Fibroblast of villous mesenchyme (primary cell): ENCODE measurements around the gene PHEX. TPM values are rescaled to one million over a fixed set of nuclear protein-coding genes. Genes with fewer than 3 reads are reported as not detected.

Experiments
- DNase-seq: peaks from one replicate; pipeline ENCODE4 v3.0.0-alpha.2; 2010; ENCODE audit warnings: low read depth
- H3K4me3 ChIP-seq: 2 replicates; pipeline ENCODE4 v1.5.1; 2011; ENCODE audit warnings: low read depth, mild to moderate bottlenecking, low read length
- CTCF ChIP-seq: IDR thresholded peaks from 2 replicates; pipeline ENCODE4 v1.5.1; 2012; ENCODE audit warnings: low read depth, mild to moderate bottlenecking, low read length; ENCODE audit not compliant: insufficient read depth
- total RNA-seq: library from RNA; depleted of rRNA; stranded (reverse); fragments of >200 nt; gene quantifications from 2 replicates; pipeline ENCODE4 v1.2.3, GENCODE V29; 2012

PHEX gene
- total RNA-seq = 0.43 and 0.97 TPM in 2 replicates

- no peak for TF ChIP-seq CTCF
- no peak for DNase-seq
- H3K4me3 ChIP-seq = no peak within 1 kb of the TSS
Measured at GRCh38 chrX:22032084-22032483, at the start of gene PHEX. Gene PHEX, plus strand, starts transcription at chrX:22032325. Its CDS starts 681 bp downstream, at chrX:22033006.

GRCh38 chrX:21985332-21985777 lies 46.8 kb upstream of the PHEX start:
- DNase-seq = peak; percentile 78

GRCh38 chrX:21986596-21986995 lies 45.5 kb upstream of the PHEX start:
- TF ChIP-seq CTCF = no peak
- no peak overlapping the region for H3K4me3 ChIP-seq
- no peak for DNase-seq

More at GRCh38 chrX:21985332-21985777, 46.8 kb upstream of the PHEX start:
- peak; percentile 92 for TF ChIP-seq CTCF
- H3K4me3 ChIP-seq = no peak overlapping the region

GRCh38 chrX:21989384-21989783 lies 42.7 kb upstream of the PHEX start:
- H3K4me3 ChIP-seq = no peak overlapping the region
- TF ChIP-seq CTCF = no peak
- DNase-seq = no peak

- no peak for DNase-seq
- H3K4me3 ChIP-seq = no peak overlapping the region
- no peak for TF ChIP-seq CTCF
Measured at GRCh38 chrX:21990832-21991231, 41.3 kb upstream of the PHEX start.

- H3K4me3 ChIP-seq = no peak overlapping the region
- TF ChIP-seq CTCF = no peak
- no peak for DNase-seq
Measured at GRCh38 chrX:21991504-21991903, 40.6 kb upstream of the PHEX start.

GRCh38 chrX:21993265-21993664 lies 38.9 kb upstream of the PHEX start:
- DNase-seq = no peak
- no peak overlapping the region for H3K4me3 ChIP-seq
- TF ChIP-seq CTCF = no peak
